GM18519 (cell line): ENCODE results near the gene APRT.

Experiments
- ATAC-seq: cut with Tn5 transposase; IDR thresholded peaks from one replicate; pipeline ENCODE4 v1.9.1; 2021; ENCODE audit warnings: mild to moderate bottlenecking, moderate library complexity; ENCODE audit not compliant: unreplicated experiment, low FRiP score

APRT gene

GRCh38 chr16:88809676-88810165 lies 2.0 kb downstream of the APRT start:
- no peak for ATAC-seq

GRCh38 chr16:88809068-88809675 lies 2.6 kb downstream of the APRT start:
- ATAC-seq = no peak

- no peak for ATAC-seq
Measured at GRCh38 chr16:88807626-88808453, 3.9 kb downstream of the APRT start.

GRCh38 chr16:88807142-88807625 lies 4.5 kb downstream of the APRT start:
- ATAC-seq = no peak

- ATAC-seq = no peak
Measured at GRCh38 chr16:88806491-88807111, 5.1 kb downstream of the APRT start.

GRCh38 chr16:88805887-88806393 lies 5.8 kb downstream of the APRT start:
- no peak for ATAC-seq

- ATAC-seq = no peak
Measured at GRCh38 chr16:88805340-88805715, 6.4 kb downstream of the APRT start.

- ATAC-seq = no peak
Measured at GRCh38 chr16:88804552-88805339, 7.0 kb downstream of the APRT start.

- no peak for ATAC-seq
Measured at GRCh38 chr16:88804173-88804551, 7.6 kb downstream of the APRT start.

GRCh38 chr16:88803264-88803987 lies 8.3 kb downstream of the APRT start, which contains the start of gene CDT1:
CDT1 (plus strand) TSS chr16:88803789; CDS start chr16:88803832, 43 bp downstream.
- no peak for ATAC-seq

GRCh38 chr16:88800277-88800592 lies 11.5 kb downstream of the APRT start:
- no peak for ATAC-seq

- no peak for ATAC-seq
Measured at GRCh38 chr16:88799569-88800276, 12.0 kb downstream of the APRT start.

GRCh38 chr16:88798772-88799455 lies 12.8 kb downstream of the APRT start:
- ATAC-seq = no peak

GRCh38 chr16:88798073-88798472 lies 13.7 kb downstream of the APRT start:
- ATAC-seq = no peak

GRCh38 chr16:88796278-88796677 lies 15.4 kb downstream of the APRT start:
- no peak for ATAC-seq

- no peak for ATAC-seq
Measured at GRCh38 chr16:88793251-88793954, 18.3 kb downstream of the APRT start.

GRCh38 chr16:88792668-88793250 lies 19.0 kb downstream of the APRT start:
- no peak for ATAC-seq
